Astrocyte of the spinal cord (primary cell): ENCODE data around the gene CCR1.

Experiments used
- DNase-seq: peaks from one replicate; pipeline ENCODE4 v3.0.0; 2011; ENCODE audit warnings: low read depth, low spot score
- H3K4me3 ChIP-seq: 2 replicates; pipeline ENCODE4 v1.5.1; 2011; ENCODE audit warnings: low read depth, mild to moderate bottlenecking, low read length, moderate library complexity
- in situ Hi-C: cut with HindIII; loops from 2 replicates; pipeline ENCODE4 v1.10.0; 2017; ENCODE audit warnings: low sequenced_read_pairs
- TF ChIP-seq, protein P1 (sequence below): IDR thresholded peaks from 2 replicates; pipeline ENCODE4 v1.5.1; 2012; ENCODE audit warnings: low read depth, mild to moderate bottlenecking, low read length, inconsistent platforms

CCR1 gene

GRCh38 chr3:46239301-46239938 is 31.3 kb upstream of the CCR1 start:
- in situ Hi-C loops, result no loop called here
- no peak overlapping the region for H3K4me3 ChIP-seq
- DNase-seq, result no peak
- TF ChIP-seq, protein P1, sequence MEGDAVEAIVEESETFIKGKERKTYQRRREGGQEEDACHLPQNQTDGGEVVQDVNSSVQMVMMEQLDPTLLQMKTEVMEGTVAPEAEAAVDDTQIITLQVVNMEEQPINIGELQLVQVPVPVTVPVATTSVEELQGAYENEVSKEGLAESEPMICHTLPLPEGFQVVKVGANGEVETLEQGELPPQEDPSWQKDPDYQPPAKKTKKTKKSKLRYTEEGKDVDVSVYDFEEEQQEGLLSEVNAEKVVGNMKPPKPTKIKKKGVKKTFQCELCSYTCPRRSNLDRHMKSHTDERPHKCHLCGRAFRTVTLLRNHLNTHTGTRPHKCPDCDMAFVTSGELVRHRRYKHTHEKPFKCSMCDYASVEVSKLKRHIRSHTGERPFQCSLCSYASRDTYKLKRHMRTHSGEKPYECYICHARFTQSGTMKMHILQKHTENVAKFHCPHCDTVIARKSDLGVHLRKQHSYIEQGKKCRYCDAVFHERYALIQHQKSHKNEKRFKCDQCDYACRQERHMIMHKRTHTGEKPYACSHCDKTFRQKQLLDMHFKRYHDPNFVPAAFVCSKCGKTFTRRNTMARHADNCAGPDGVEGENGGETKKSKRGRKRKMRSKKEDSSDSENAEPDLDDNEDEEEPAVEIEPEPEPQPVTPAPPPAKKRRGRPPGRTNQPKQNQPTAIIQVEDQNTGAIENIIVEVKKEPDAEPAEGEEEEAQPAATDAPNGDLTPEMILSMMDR, result no peak

GRCh38 chr3:46238386-46238785 is 30.3 kb upstream of the CCR1 start:
- H3K4me3 ChIP-seq, result no peak overlapping the region
- TF ChIP-seq, protein P1, result no peak
- DNase-seq, result no peak
- in situ Hi-C loops, result no loop called here

- no peak for DNase-seq
These were observed 28.4 kb upstream of the CCR1 start for GRCh38 chr3:46236294-46237054.

DNA sequence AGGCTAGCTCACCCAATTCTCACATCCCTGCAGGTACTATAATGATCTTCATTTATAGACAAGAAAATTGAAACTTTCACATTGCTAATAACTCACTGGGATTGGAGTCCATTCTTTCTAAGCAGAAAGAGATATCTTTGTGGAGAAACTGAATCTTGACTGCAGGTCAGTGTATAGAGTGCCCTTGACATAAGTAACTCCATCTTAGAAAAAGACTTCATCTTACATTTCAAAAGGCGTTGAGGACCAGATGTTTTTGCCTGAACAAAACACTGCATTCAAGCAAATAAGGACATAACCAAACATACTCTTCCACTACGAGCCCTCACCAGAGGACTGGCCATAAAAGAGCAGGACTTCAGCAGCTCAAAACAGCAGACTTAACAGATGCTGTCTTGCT is 27.3 kb upstream of the CCR1 start:
- in situ Hi-C loops, result no loop called here
- H3K4me3 ChIP-seq, result no peak overlapping the region
- no peak for DNase-seq
- TF ChIP-seq, protein P1, result no peak

More at GRCh38 chr3:46236294-46237054, 28.4 kb upstream of the CCR1 start:
- TF ChIP-seq, protein P1, result no peak
- no peak overlapping the region for H3K4me3 ChIP-seq
- in situ Hi-C loops, result no loop called here

DNA sequence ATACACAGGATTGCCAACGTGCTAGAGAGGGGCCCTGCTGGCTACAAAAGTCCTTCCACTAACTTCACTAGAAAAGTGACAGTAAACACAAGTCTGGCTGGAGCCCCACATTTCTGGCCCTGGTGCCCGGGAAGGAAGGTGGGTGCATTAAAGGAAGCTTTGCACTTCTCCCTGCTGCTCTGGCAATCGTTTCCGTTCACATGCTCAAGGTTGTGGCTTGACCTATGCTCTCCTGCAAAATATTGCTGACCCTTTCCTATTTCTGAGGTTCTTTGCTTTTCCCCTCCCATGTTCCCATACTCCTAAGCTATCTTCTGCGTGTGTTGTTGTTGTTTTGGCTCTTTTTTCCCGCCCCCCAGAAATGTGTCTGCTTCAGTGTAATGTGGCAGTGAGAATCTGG is 25.1 kb upstream of the CCR1 start:
- in situ Hi-C loops, result no loop called here
- TF ChIP-seq, protein P1, result no peak
- no peak overlapping the region for H3K4me3 ChIP-seq
- DNase-seq, result no peak

- H3K4me3 ChIP-seq, result no peak overlapping the region
- DNase-seq, result no peak
- in situ Hi-C loops, result no loop called here
- TF ChIP-seq, protein P1, result no peak
These were observed 23.2 kb upstream of the CCR1 start for GRCh38 chr3:46231323-46231722.
